Ectodermal cell (in vitro differentiated cells): ENCODE measurements around the gene MAD1L1.

Experiments
- H3K27ac ChIP-seq: 2 replicates; pipeline ENCODE4 v1.7.0; 2013; ENCODE audit warnings: mild to moderate bottlenecking, low read depth, low read length; ENCODE audit not compliant: insufficient read depth, poor library complexity, severe bottlenecking
- H3K27me3 ChIP-seq: 2 replicates; pipeline ENCODE4 v1.7.0; 2013; ENCODE audit warnings: mild to moderate bottlenecking, low read length; ENCODE audit not compliant: insufficient read depth, control insufficient read depth, poor library complexity, severe bottlenecking
- H3K36me3 ChIP-seq: one replicate; pipeline ENCODE4 v1.7.0; 2013; ENCODE audit warnings: low read length; ENCODE audit not compliant: control insufficient read depth, insufficient read depth
- H3K4me1 ChIP-seq: one replicate; pipeline ENCODE4 v1.7.0; 2013; ENCODE audit warnings: low read length; ENCODE audit not compliant: control insufficient read depth, insufficient read depth
- H3K4me3 ChIP-seq: 2 replicates; pipeline ENCODE4 v1.7.0; 2013; ENCODE audit warnings: low read depth, low read length, control low read depth; ENCODE audit not compliant: insufficient read depth
- H3K9me3 ChIP-seq: 2 replicates; pipeline ENCODE4 v1.7.0; 2013; ENCODE audit warnings: mild to moderate bottlenecking, low read length, moderate library complexity; ENCODE audit not compliant: control insufficient read depth
- WGBS, 2 experiments: methylation state at CpG; one replicate each; pipeline ENCODE4 v1.1.7; 2013; ENCODE audit warnings: missing lambda C conversion rate in 2 of 2; 5-methylcytosine and 5-hydroxymethylcytosine counted together

The MAD1L1 gene

DNA sequence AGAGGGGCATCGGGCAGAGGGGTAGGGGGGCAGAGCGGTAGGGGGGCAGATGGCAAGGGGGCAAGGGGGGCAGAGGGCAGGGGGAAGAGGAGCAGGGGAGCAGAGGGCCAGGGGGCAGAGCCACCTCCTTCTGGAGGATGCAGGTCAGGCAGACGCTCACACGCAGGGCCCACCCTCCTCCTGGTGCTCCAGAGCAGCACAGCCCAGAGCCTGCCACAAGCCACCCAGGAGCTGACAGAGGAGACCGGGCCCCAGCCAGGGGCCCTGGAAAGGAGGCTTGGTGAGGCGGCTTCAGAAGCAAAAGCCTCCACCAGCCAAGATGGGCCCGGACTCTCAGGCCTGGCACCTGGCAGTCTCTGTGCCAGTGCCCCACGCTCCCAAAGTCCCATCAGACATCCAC, 13.1 kb downstream of the MAD1L1 start:
- 95 to 97% methylated on average over 7 to 8 of the region's 8 CpGs for WGBS, 2 experiments
- no peaks in the 10 kb centered on the region for H3K4me1 ChIP-seq
- peaks cover 38% of the 10 kb centered on the region for H3K36me3 ChIP-seq
- H3K27ac ChIP-seq: no peak overlapping the region
- H3K27me3 ChIP-seq: no peaks in the 10 kb centered on the region
- H3K4me3 ChIP-seq: no peak overlapping the region
- H3K9me3 ChIP-seq: no peaks in the 10 kb centered on the region

DNA sequence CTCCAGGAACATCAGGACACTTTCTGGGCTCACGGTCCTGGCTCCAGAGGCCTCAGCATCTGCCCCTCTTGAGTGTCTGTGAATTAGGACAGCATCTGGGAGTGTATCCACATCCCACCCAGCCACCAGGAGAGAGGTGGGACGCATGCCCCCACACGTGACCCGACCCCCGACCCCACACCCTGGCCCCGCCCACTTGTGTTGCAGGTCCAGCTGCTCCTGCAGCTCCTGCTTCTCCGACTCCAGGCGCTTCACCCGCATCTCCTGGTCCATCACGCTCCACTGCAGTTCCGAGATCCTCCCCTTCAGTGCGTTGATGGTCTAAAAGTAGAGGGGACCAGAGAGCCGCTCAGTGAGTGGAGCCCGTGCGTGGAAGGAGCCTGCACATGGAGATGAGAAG, 13.6 kb downstream of the MAD1L1 start:
- Histone ChIP-seq H3K36me3 (peaks cover 43% of the 10 kb centered on the region), H3K9me3 (no peaks in the 10 kb centered on the region), H3K4me3 (no peak overlapping the region), H3K27ac (no peak overlapping the region), H3K4me1 (no peaks in the 10 kb centered on the region), H3K27me3 (no peaks in the 10 kb centered on the region)
- 95% methylated on average over 15 of the region's 15 CpGs for WGBS, 2 experiments

- H3K4me1 ChIP-seq: no peaks in the 10 kb centered on the region
- H3K9me3 ChIP-seq: no peaks in the 10 kb centered on the region
- no peak overlapping the region for H3K27ac ChIP-seq
- H3K36me3 ChIP-seq: peaks cover 43% of the 10 kb centered on the region
- H3K4me3 ChIP-seq: no peak overlapping the region
- 90 to 93% methylated on average over 9 of the region's 9 CpGs for WGBS, 2 experiments
- H3K27me3 ChIP-seq: no peaks in the 10 kb centered on the region
Measured at GRCh38 chr7:2218444-2218785, 14.3 kb downstream of the MAD1L1 start.

- peaks cover 46% of the 10 kb centered on the region for H3K36me3 ChIP-seq
Measured at GRCh38 chr7:2217716-2218443, 14.9 kb downstream of the MAD1L1 start.

GRCh38 chr7:2217206-2217605, 15.5 kb downstream of the MAD1L1 start:
- no peak overlapping the region for H3K4me3 ChIP-seq
- WGBS, 2 experiments: 90 to 91% methylated on average over 10 of the region's 10 CpGs
- H3K9me3 ChIP-seq: no peaks in the 10 kb centered on the region
- no peak overlapping the region for H3K27ac ChIP-seq
- H3K4me1 ChIP-seq: no peaks in the 10 kb centered on the region
- no peaks in the 10 kb centered on the region for H3K27me3 ChIP-seq
- peaks cover 47% of the 10 kb centered on the region for H3K36me3 ChIP-seq

More at GRCh38 chr7:2217716-2218443, 14.9 kb downstream of the MAD1L1 start:
- Histone ChIP-seq H3K27ac (no peak overlapping the region), H3K27me3 (no peaks in the 10 kb centered on the region), H3K9me3 (no peaks in the 10 kb centered on the region), H3K4me3 (no peak overlapping the region), H3K4me1 (no peaks in the 10 kb centered on the region)
- 92 to 94% methylated on average over 19 of the region's 19 CpGs for WGBS, 2 experiments

DNA sequence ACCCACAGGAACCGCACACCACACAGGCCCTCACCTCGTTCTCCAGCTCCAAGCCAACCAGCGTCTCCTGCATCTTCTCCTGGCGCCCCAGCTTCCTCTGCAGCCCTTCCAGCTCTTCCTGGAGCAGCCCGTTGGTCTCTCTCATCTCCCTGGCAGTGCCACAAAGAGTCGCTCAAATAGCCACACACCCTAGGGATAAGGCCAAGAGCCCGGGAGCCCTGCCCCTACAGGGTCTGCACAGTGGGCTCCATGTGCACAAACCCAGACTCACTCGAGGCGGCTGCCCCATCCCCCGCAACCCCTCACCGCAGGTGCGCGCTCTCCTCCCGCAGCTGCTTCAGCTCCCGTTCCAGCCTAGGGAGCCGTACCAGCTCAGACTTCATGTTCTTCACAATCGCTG, 16.9 kb downstream of the MAD1L1 start:
- H3K4me1 ChIP-seq: no peaks in the 10 kb centered on the region
- 94 to 96% methylated on average over 17 of the region's 17 CpGs for WGBS, 2 experiments
- peaks cover 48% of the 10 kb centered on the region for H3K36me3 ChIP-seq

DNA sequence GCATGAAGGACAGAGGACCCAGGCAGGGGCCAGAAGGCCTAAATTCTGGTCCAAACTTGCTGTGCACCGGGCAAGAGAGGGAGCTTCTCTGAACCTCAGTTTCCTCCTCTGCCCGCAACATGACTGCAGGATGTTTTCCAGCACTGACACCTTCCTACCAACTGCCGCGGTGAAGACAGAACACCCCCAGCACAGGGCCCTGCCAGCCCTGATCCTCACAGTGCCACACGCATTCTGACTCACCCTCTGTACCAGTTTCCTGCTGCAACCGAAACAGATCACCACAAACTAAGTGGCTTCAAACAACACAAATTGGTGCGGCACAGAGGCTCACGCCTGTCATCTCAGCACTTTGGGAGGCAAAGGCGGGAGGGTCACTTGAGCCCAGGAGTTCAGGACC, 18.1 kb downstream of the MAD1L1 start:
- peaks cover 46% of the 10 kb centered on the region for H3K36me3 ChIP-seq
- 90 to 93% methylated on average over 9 of the region's 9 CpGs for WGBS, 2 experiments
- no peak overlapping the region for H3K27ac ChIP-seq
- no peaks in the 10 kb centered on the region for H3K27me3 ChIP-seq
- no peaks in the 10 kb centered on the region for H3K4me1 ChIP-seq
- H3K4me3 ChIP-seq: no peak overlapping the region
- no peaks in the 10 kb centered on the region for H3K9me3 ChIP-seq

More for the DNA sequence above, 16.9 kb downstream of the MAD1L1 start:
- H3K4me3 ChIP-seq: no peak overlapping the region
- no peaks in the 10 kb centered on the region for H3K27me3 ChIP-seq
- no peak overlapping the region for H3K27ac ChIP-seq
- H3K9me3 ChIP-seq: no peaks in the 10 kb centered on the region

- no peaks in the 10 kb centered on the region for H3K9me3 ChIP-seq
- no peaks in the 10 kb centered on the region for H3K4me1 ChIP-seq
- no peak overlapping the region for H3K4me3 ChIP-seq
- no peaks in the 10 kb centered on the region for H3K27me3 ChIP-seq
- peaks cover 46% of the 10 kb centered on the region for H3K36me3 ChIP-seq
- 88 to 89% methylated on average over 15 of the region's 15 CpGs for WGBS, 2 experiments
- no peak overlapping the region for H3K27ac ChIP-seq
Measured at GRCh38 chr7:2213551-2214215, 19.1 kb downstream of the MAD1L1 start.

GRCh38 chr7:2212906-2213305, 19.8 kb downstream of the MAD1L1 start:
- Histone ChIP-seq H3K27me3 (no peaks in the 10 kb centered on the region), H3K36me3 (peaks cover 49% of the 10 kb centered on the region), H3K9me3 (no peaks in the 10 kb centered on the region), H3K4me1 (no peaks in the 10 kb centered on the region), H3K27ac (no peak overlapping the region), H3K4me3 (no peak overlapping the region)
- 92 to 97% methylated on average over 10 of the region's 10 CpGs for WGBS, 2 experiments

GRCh38 chr7:2211926-2212325, 20.8 kb downstream of the MAD1L1 start:
- WGBS, 2 experiments: 93 to 97% methylated on average over 13 of the region's 13 CpGs
- Histone ChIP-seq H3K36me3 (peaks cover 49% of the 10 kb centered on the region), H3K27me3 (no peaks in the 10 kb centered on the region), H3K4me1 (no peaks in the 10 kb centered on the region), H3K27ac (no peak overlapping the region), H3K9me3 (no peaks in the 10 kb centered on the region), H3K4me3 (no peak overlapping the region)
